ENCODE data around the gene RND1.

DNA sequence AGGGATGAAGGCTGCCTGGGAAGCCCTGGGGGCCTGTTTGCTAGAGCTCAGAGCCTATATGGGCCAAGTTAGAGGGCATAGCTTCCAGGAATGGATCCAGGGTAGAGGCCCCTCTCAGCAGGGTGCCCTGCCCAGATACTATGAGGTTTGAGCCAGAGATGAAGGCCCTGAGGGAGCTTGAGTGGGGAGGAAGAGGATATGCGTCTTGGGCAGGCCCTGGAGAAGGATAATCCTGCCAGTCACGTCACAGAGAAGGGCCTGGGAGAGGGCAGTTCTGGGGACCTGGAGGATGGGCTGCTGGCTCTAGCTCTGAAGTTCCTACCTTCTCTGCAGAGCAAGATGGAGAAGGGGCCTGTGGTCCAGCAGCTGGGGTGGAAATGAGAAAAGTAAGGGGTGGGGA, 53.3 kb downstream of the RND1 start:
- TF ChIP-seq CTCF (IDR thresholded peaks at IDR 0.05) (no peak), POLR2AphosphoS5 (IDR thresholded peaks at IDR 0.05) (no peak)
